Activated CD4-positive, CD25-positive, alpha-beta regulatory T cell (primary cell): ENCODE results near the gene NCBP2L.
"Not testable (repeated sequence)": the region's sequence is repeated elsewhere in the genome, so short reads cannot be mapped to it uniquely, and the experiment has no call there.

ENCODE experiments used
- DNase-seq, 4 experiments: peaks; one replicate each; lab custom pipeline; 2025; lab: John Stamatoyannopoulos, UW

The NCBP2L gene

DNA sequence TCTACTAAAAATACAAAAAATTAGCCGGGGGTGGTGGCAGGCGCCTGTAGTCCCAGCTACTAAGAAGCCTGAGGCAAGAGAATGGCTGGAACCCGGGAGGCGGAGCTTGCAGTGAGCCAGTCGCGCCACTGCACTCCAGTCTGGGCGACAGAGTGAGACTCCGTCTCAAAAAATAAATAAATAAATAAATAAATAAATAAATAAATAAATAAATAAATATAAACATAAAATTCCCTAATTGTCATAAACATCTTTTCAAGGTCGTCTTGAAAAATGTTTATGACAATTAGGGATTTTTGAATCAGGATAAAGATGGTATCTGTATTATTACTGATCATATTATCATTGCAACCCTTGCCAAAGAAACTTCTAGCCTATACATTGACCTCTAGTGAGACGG, 32.5 kb downstream of the NCBP2L start:
- not testable (repeated sequence) for DNase-seq

DNA sequence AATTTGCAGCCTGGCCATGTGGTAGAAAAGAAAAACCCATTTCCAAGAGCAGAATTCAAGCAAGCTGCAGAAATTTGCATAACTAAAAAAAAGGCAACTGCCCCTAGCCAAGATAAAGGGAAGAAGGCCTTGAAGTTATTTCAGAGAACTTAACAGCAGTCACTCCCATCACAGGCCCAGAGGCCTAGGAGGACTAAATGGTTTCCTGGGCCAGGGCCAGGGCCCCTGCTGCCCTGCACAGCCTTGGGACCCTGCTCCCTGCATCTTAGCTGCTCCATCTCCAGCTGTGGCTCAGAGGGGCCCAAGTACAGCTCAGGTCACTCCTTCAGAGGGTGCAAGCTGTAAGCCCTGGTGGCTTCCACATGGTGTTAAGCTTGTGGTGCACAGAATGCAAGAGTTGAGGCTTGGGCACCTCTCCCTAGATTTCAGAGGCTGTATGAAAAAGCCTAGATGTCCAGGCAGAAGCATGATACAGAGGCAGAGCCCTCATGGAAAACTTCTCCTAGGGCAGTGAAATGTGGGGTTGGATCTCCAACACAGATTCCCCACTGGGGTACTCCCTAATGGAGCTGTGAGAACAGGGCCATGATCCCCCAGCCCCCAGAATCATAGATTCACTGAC, 41.5 kb downstream of the NCBP2L start:
- DNase-seq = no peak

DNA sequence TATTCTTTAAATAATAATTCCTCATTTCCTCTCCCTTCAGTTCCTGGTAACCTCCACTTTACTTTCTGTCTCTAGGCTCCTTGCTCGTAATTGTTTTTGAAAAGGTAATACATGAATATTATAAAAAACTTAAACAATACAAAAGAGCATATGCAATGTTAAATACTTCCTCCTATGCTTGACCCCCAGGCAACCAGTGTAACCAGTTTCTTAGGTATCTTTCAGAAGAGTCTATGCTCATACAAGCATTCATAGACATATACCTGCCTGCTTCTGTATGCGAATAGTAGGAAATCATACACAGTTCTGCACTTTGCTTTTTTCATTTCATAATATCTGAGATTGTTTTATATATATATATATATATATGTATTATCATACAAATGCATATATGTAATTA, 45.5 kb downstream of the NCBP2L start:
- DNase-seq = no peak

DNA sequence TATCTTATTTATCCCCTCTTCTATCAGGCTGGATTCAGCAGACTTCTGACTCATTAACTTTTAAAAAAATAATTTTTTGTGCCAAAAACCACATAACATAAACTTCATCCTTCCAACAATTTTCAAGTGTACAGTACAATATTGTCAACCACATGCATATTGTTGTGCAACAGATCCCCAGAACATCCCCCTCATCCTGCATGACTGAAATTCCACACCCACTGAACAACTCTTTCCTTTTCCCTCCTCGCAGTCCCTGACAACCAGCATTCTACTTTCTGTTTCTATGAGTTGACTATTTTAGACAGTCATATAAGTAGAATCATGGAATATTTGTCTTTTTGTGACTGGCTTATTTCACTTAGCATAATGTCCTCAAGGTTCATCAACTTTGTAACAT, 45.9 kb downstream of the NCBP2L start:
- no peak for DNase-seq

DNA sequence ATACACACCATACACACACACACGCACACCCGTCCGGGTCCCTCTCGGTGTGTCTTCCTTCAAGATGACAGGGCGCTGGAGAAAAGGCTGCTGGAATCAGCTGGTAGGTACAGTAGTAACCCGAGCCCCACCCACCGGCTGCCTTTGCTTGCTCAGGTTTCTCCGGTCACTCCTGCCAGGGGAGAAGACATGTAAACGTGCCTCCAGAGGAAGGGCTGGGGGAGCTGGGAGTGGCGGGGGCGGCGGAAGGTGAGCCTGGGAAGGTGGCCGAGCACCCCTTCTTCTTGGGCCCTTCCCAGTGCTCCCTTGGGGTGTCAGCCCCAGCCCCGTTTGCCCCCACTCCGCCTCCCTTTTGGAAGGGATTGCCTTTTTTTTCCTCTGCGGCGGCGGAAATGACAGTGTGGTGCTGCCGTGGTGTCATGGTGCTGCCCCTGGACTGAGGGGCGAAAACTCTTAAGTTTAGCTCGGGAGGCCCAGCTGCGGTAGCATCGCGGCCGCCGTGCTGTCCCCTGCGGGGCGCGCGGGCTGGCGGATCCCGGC, 48.2 kb downstream of the NCBP2L start, which contains the start of gene MID2:
Gene MID2 (plus strand): TSS at position 169 of the 540 bp plus-strand sequence. CDS start 561 bp downstream, outside the sequence.
- peak; percentile 7 to 19 (median 14) for DNase-seq

DNA sequence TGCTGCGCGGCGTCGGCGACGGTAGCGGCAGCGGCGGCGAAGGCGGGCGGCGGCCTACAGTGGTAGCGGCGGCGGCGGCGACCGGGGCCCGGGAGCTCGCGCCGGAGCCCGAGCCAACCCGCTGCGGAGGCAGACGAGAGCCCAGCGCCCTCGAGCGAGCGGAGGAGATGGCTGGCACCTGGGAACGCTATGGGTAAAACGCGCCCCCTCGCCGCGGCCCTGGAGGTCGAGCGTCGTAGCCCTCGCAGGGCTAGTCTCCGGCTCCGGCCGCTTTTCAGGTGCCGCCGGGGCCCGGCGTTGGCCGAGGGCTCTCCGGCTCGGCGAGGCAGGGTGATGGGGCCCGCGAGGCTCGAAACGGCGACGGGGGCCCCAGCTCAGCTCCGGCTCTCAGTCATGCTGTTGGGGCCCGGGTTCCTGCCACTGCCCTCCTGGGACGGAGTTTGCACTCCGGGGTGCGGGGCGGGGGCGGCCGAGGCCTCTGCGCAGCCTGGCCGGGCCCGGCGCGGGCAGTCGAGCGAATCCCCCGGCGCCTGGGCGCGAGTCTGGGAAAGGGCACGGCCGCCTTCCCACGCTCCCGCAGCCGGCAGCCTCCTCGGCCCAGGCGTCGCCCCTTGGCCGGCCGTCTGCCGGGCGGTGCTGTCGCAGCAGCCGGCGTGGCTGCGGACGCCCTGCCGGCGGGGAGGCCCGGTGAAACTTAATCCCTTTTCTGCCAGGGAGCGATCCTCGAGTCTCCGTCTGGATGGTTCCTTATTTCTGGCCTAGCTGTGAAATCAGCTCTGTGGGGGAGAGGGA, 48.9 kb downstream of the NCBP2L start:
- DNase-seq = peak in 3 of 4 experiments; percentile 0 to 15 (median 1)

DNA sequence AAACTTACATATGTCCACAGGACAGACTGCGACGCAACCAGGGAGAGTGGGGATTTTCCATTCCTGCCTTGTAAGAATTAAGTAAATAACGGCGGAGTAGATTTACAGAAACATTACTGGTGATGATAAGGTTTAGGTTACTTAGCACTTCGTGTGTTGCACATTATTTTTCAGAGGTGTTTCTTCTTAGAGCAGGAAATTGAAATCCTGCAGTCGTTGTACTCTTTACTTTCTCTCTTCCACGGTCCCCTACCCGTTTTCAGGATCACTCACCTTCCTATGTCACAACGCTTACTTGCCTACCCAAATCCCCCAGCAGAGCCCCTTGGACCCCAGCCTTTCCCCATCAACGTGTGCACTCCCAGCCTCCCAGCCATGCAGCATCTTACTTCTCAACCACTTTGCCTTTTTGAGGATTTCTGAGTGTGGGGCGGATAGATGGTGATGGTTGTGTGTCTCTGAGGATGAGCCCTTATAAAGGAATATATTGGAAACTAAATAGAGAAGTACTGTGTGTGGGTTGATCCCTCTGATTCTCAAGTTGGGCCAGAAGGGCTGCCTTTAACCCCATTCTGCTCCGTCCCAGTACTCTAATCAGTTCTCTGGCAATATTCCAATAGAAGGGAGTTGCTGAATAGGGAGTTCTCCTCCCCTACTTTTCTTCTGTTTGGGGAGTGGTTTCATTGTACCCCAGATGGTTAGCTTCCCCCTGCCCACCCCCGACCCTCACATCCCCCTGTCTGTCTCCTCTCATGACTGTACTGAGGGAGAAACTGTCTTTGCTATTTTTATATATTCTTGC, 49.7 kb downstream of the NCBP2L start:
- no peak for DNase-seq

DNA sequence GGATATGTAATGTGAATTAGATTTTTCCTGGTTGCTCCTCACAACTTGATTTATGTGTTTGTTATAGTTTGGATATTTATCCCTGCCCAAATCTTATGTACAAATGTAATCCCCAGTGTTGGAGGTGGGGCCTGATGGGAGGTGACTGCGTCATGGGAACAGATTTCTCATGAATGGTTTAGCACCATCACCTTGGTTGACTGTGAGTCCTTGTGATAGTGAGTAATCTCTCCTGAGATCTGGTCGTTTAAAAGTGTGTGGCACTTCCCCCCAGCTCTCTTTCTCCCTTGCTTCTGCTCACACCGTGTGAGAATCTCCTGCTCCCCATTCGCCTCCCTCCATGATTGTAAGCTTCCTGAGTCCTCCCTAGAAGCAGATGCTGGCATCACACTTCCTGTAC, 50.3 kb downstream of the NCBP2L start:
- no peak for DNase-seq

DNA sequence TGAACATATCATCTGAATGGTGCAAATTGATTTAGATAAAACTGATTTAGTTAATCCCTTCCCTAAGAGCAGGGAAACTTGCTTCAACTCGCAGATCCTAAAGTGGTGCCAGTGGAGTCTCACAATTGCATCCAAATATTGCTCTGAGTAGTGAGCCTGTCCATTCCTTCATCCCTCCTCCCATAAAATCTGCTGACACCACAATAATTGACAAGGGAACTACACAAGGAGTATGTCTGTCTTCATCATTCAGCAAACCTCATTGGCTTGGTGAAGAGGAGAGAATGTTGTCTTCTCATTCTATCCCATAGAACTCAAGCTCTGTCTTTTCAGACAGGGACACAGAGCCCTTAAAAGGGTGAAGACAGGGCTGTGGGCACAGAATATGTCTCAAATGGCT, 52.3 kb downstream of the NCBP2L start:
- no peak for DNase-seq

DNA sequence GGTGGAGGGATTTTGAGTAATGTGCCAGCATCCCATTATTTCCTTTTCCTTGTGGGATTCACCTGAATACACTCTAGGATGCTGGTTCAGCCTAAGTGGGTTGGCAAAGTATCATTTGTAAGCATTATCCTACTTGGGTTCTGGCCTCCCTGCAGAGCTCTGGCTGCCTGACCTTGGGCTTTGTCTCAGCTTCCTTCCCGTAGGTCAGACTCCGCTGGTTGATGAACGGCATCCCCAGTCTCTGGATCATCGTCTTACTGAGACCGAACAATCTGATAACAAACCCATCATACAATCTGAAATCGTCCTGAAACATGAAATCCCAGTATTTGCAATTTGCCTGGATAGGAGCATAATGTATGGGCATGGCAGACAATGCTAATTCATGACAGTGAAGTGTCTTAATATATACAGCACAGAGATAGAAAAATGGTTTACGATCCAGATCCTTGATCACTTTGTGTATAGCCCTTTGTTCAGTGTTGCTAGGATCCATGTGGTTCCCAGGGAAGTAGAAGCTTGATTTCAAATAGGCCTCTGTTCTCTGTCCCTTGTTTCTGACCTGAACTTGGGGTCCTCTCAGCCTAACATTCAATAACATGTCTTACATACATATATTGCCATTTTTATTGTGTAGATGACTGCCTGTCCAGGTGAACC, 53.7 kb downstream of the NCBP2L start:
- no peak for DNase-seq

DNA sequence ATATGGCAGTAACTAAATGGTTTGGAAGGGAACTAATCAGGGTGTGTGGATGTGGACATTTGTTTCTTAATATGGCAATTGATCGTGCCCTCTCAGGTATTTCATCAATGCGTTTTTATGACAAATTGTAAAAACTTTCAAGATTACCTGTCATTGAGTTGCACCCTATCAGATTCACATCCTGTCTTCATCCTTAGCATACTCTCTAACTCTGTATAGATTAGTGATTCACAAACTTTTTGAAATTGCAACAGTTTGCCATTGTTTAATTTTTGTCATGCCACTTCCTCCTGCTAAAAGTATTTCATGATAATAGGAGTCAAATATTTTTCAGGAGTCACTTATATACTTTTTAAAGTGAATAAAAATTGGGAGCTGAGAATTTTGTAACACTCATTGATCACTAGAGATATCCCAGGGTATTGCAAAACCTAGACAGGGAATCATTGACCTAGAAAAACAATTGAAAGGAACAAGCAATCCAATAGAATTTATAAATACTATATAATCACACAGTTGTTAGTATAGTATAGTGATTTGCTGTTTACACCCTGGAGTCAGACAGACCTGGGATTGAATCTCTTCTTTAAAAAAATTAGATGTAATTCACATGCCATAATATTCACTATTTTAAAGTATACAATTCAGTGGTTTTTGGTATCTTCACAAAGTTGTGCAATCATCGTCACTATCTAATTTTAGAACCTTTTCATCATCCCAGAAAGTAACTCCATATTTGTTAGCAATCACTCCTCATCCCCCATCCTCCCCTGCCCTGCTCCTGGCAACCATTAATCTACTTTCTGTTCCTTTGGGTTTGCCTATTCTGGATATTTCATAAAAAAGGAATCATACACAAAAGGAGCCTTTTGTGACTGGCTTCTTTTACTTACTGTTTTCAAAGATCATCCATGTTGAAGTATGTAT, 57.0 kb downstream of the NCBP2L start:
- DNase-seq = no peak

DNA sequence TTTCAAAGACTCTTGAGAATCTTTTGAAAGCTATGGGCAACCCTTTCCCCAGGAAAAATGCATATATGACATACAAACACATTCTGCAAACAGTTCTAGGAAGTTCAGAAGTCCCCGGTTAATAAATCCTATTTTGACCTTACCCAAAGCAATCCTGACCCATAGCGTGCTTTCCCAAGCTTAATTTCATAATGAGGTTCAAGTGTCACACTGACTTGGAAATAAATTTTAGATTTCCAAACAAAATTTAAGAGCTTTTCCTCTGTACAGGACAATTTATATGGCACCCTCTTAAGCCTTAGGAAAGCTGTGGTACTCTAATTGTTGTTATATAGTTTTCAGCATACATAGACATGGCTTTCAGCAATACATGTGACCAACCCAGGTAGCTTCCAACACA, 59.4 kb downstream of the NCBP2L start:
- DNase-seq = no peak

DNA sequence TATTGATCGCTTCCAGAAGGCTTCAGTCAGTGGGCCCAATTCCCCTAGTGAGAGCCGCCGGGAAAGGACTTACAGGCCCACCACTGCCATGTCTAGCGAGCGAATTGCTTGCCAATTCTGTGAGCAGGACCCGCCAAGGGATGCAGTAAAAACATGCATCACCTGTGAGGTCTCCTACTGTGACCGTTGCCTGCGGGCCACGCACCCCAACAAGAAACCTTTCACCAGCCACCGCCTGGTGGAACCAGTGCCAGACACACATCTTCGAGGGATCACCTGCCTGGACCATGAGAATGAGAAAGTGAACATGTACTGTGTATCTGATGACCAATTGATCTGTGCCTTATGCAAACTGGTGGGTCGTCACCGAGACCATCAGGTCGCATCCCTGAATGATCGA, 63.4 kb downstream of the NCBP2L start:
- DNase-seq = no peak

DNA sequence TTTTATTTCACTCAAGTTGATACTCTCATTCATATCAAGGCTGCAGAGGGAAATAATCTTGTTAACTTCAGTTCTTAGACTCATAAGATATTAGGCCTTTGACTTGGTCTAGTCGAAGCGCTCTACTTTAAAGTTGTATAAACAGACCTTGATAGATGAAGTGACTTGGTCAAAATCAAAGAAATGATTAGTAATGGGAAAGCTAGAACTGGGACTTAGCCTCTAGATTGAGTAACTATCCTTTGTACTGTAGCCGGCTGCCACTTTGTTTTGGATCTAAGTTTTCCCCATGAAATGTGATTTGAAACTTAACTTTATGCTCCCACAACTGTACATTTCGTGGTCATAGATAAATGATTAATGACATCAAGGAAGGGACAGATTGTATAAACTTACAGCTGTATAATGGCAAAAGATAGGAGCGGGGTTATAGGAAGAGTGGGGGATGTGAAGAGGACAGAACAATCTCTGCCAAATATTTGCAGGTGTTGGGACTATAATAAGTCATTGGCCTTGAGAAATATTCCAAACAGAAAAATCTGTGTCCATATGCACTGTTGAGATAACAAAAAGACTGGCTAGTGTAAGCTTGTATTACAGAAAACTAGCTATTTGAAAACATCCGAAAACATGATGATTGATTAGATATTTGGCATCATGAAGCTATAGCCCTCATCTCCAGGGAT, 65.3 kb downstream of the NCBP2L start:
- DNase-seq = no peak
